OCI-LY3 (cell line): ENCODE results near the gene KIF25.
"Not testable (repeated sequence)": the region's sequence is repeated elsewhere in the genome, so short reads cannot be mapped to it uniquely, and the experiment has no call there.

Experiments used
- H2AFZ ChIP-seq: fragments of 200-600, 300-600 bp; shearing (Covaris generic); 2 replicates; pipeline ENCODE4 v1.6.0; 2014; ENCODE audit warnings: antibody characterized with exemption, low read depth, low read length
- H3K27ac ChIP-seq: fragments of 200-600, 300-600 bp; sonication (generic); 2 replicates; pipeline ENCODE4 v1.5.1; 2014; ENCODE audit warnings: mild to moderate bottlenecking, low read length, moderate library complexity, mixed read lengths
- H3K27me3 ChIP-seq: fragments of 200-600, 300-600 bp; sonication (generic); 2 replicates; pipeline ENCODE4 v1.6.1; 2014; ENCODE audit warnings: low read depth, low read length, mixed read lengths
- H3K36me3 ChIP-seq: fragments of 200-600, 300-600 bp; sonication (generic); replicated peaks from 2 replicates; pipeline ENCODE3; 2014; ENCODE audit warnings: low read depth, low read length, mixed read lengths
- H3K4me1 ChIP-seq: fragments of 300-600, 200-600 bp; sonication (generic); 2 replicates; pipeline ENCODE4 v1.6.1; 2014; ENCODE audit warnings: low read length, mixed read lengths
- H3K4me2 ChIP-seq: fragments of 200-600, 300-600 bp; sonication (generic); 2 replicates; pipeline ENCODE4 v1.6.1; 2014; ENCODE audit warnings: low read length, mixed read lengths
- H3K4me3 ChIP-seq: fragments of 300-600, 200-600 bp; sonication (generic); 2 replicates; pipeline ENCODE4 v1.5.1; 2014; ENCODE audit warnings: antibody characterized with exemption, mild to moderate bottlenecking, low read length, moderate library complexity
- H3K79me2 ChIP-seq: fragments of 300-600, 200-600 bp; shearing (Covaris generic); 2 replicates; pipeline ENCODE4 v1.6.1; 2014; ENCODE audit warnings: mild to moderate bottlenecking, low read length, mixed read lengths
- H3K9ac ChIP-seq: fragments of 300-600, 200-600 bp; shearing (Covaris generic); 2 replicates; pipeline ENCODE4 v1.6.0; 2014; ENCODE audit warnings: mild to moderate bottlenecking, low read length, moderate library complexity
- H3K9me3 ChIP-seq: fragments of 200-600, 300-600 bp; shearing (Covaris generic); 2 replicates; pipeline ENCODE4 v1.6.1; 2014; ENCODE audit warnings: low read length, mixed read lengths; ENCODE audit not compliant: insufficient read depth
- H4K20me1 ChIP-seq: fragments of 200-600, 300-600 bp; sonication (generic); 2 replicates; pipeline ENCODE4 v1.6.1; 2016; ENCODE audit warnings: low read length, mixed read lengths; ENCODE audit not compliant: insufficient read depth
- CTCF ChIP-seq: fragments of 200-600, 300-600 bp; sonication (generic); IDR thresholded peaks from 2 replicates; pipeline ENCODE4 v1.5.1; 2014; ENCODE audit warnings: antibody characterized with exemption, low read length, low read depth
- EZH2phosphoT487 ChIP-seq: fragments of 200-600 bp; shearing (Covaris generic); IDR thresholded peaks from 2 replicates; pipeline ENCODE4 v1.6.1; 2018; ENCODE audit warnings: antibody characterized with exemption, mixed run types, low read depth

The KIF25 gene

GRCh38 chr6:168001029-168001332, 3.5 kb downstream of the KIF25 start:
- no peak for TF ChIP-seq EZH2phosphoT487
- no peak for TF ChIP-seq CTCF
- no peak overlapping the region for H2AFZ ChIP-seq
- no peak overlapping the region for H3K4me3 ChIP-seq
- H3K27ac ChIP-seq, result no peak overlapping the region
- no peak overlapping the region for H3K9ac ChIP-seq
- H3K4me1 ChIP-seq, result peaks cover 19% of the 10 kb centered on the region
- H3K27me3 ChIP-seq, result no peaks in the 10 kb centered on the region
- H3K79me2 ChIP-seq, result no peaks in the 10 kb centered on the region
- no peaks in the 10 kb centered on the region for H3K36me3 ChIP-seq
- no peaks in the 10 kb centered on the region for H3K9me3 ChIP-seq
- no peaks in the 10 kb centered on the region for H4K20me1 ChIP-seq
- no peak overlapping the region for H3K4me2 ChIP-seq

- peaks cover 19% of the 10 kb centered on the region for H3K4me1 ChIP-seq
- H3K4me2 ChIP-seq, H3K9ac ChIP-seq, H3K36me3 ChIP-seq, H2AFZ ChIP-seq, H3K4me3 ChIP-seq, H3K79me2 ChIP-seq, H3K27ac ChIP-seq, H4K20me1 ChIP-seq, H3K27me3 ChIP-seq, H3K9me3 ChIP-seq: not testable (repeated sequence)
Observed at GRCh38 chr6:168001514-168001913, 4.0 kb downstream of the KIF25 start.

GRCh38 chr6:168002804-168003203, 5.3 kb downstream of the KIF25 start:
- TF ChIP-seq EZH2phosphoT487, result no peak
- no peak for TF ChIP-seq CTCF
- H3K4me1 ChIP-seq, result peaks cover 15% of the 10 kb centered on the region
- no peak overlapping the region for H3K4me2 ChIP-seq
- H3K4me3 ChIP-seq, result no peak overlapping the region
- H3K27ac ChIP-seq, result no peak overlapping the region
- H3K9ac ChIP-seq, result no peak overlapping the region
- H3K79me2 ChIP-seq, result no peaks in the 10 kb centered on the region
- H3K27me3 ChIP-seq, result no peaks in the 10 kb centered on the region
- no peaks in the 10 kb centered on the region for H3K9me3 ChIP-seq
- H3K36me3 ChIP-seq, result no peaks in the 10 kb centered on the region
- H4K20me1 ChIP-seq, result no peaks in the 10 kb centered on the region
- H2AFZ ChIP-seq, result no peak overlapping the region

GRCh38 chr6:168004023-168004422, 6.6 kb downstream of the KIF25 start:
- Histone ChIP-seq H3K4me2 (no peak overlapping the region), H3K27ac (no peak overlapping the region)
- TF ChIP-seq CTCF, result no peak
- no peak for TF ChIP-seq EZH2phosphoT487

GRCh38 chr6:168004945-168005344, 7.5 kb downstream of the KIF25 start:
- Histone ChIP-seq H3K9ac (no peak overlapping the region), H3K4me1 (peaks cover under 1% of the 10 kb centered on the region), H3K27me3 (no peaks in the 10 kb centered on the region), H3K4me3 (no peak overlapping the region), H3K36me3 (no peaks in the 10 kb centered on the region), H2AFZ (no peak overlapping the region), H3K4me2 (no peak overlapping the region), H3K79me2 (no peaks in the 10 kb centered on the region), H4K20me1 (no peaks in the 10 kb centered on the region), H3K9me3 (no peaks in the 10 kb centered on the region), H3K27ac (no peak overlapping the region)
- no peak for TF ChIP-seq EZH2phosphoT487
- no peak for TF ChIP-seq CTCF

More at GRCh38 chr6:168004023-168004422, 6.6 kb downstream of the KIF25 start:
- Histone ChIP-seq H3K4me1 (peaks cover 10% of the 10 kb centered on the region), H3K4me3 (no peak overlapping the region), H4K20me1 (no peaks in the 10 kb centered on the region), H3K79me2 (no peaks in the 10 kb centered on the region), H3K36me3 (no peaks in the 10 kb centered on the region), H3K27me3 (no peaks in the 10 kb centered on the region), H3K9ac (no peak overlapping the region), H2AFZ (no peak overlapping the region), H3K9me3 (no peaks in the 10 kb centered on the region)
